Measurements from ENCODE around the gene TMEM184C. TPM values are rescaled to one million over a fixed set of nuclear protein-coding genes. Genes with fewer than 3 reads are reported as not detected.

The TMEM184C gene
- total RNA-seq, 1 experiment from 2014 or later = 43.8 TPM

GRCh38 chr4:147580396-147580795 is 36.8 kb upstream of the TMEM184C start:
- no peak overlapping the region for H4K91ac ChIP-seq (ENCODE audit: insufficient read length, low read depth, low read length)
- no peak overlapping the region for H3K18ac ChIP-seq (ENCODE audit: insufficient read length, low read depth, low read length)
- no peak overlapping the region for H3K23ac ChIP-seq (ENCODE audit: insufficient read length, low read depth, low read length)
- no peak overlapping the region for H3K4ac ChIP-seq (ENCODE audit: low read depth, low read length)
- Mint-ChIP-seq H3K27me3 (ENCODE audit: low read depth) (no peaks in the 10 kb centered on the region; the same call in 1 of the 2 replicates), H3K9me3 (peaks cover 4 to 13% of the 10 kb centered on the region in 2 experiments), H3K27ac (no peak overlapping the region), H3K4me3 (no peak overlapping the region), H3K36me3 (ENCODE audit: insufficient read depth in 1 of 3, low read depth in 3 of 3) (peaks cover 0 to 7% (median 2%) of the 10 kb centered on the region in 3 experiments; a peak in 4 of 7 replicates), H3K4me1 (peaks cover 2 to 4% of the 10 kb centered on the region in 2 experiments; a peak in 2 of 4 replicates)
- H3K4me1 ChIP-seq (ENCODE audit: insufficient read depth, low read length) = no peaks in the 10 kb centered on the region
- no peaks in the 10 kb centered on the region for H3K79me1 ChIP-seq (ENCODE audit: insufficient read depth, low read depth, low read length, poor library complexity, severe bottlenecking)
- no peak overlapping the region for H2BK5ac ChIP-seq (ENCODE audit: insufficient read length, low read length)
- H2AK5ac ChIP-seq (ENCODE audit: insufficient read length, low read length) = no peak overlapping the region
- H2BK12ac ChIP-seq (ENCODE audit: insufficient read length, low read depth, low read length) = no peak overlapping the region
- WGBS (ENCODE audit: extremely low coverage, insufficient read length, low lambda C conversion rate) = no CpG with 5 or more reads among the region's 1 CpG
- H4K5ac ChIP-seq (ENCODE audit: insufficient read length, low read depth, low read length) = no peak overlapping the region
- H3K14ac ChIP-seq (ENCODE audit: insufficient read depth, low read length) = no peak overlapping the region
- no peaks in the 10 kb centered on the region for H4K20me1 ChIP-seq (ENCODE audit: control insufficient read depth, insufficient read depth, insufficient read length)
- H2BK15ac ChIP-seq (ENCODE audit: low read depth, low read length) = no peak overlapping the region
- H3K56ac ChIP-seq (ENCODE audit: insufficient read length, low read depth, low read length) = no peak overlapping the region
- H2AFZ ChIP-seq (ENCODE audit: low read length) = no peak overlapping the region
- H3K27me3 ChIP-seq (ENCODE audit: insufficient read depth, low read length) = no peaks in the 10 kb centered on the region
- no peak overlapping the region for H3K9ac ChIP-seq (ENCODE audit: extremely low read depth, insufficient read length, low read length)
- no peak overlapping the region for H3T11ph ChIP-seq (ENCODE audit: low read length)
- no peaks in the 10 kb centered on the region for H3K79me2 ChIP-seq (ENCODE audit: insufficient read depth, low read length)
- no peaks in the 10 kb centered on the region for H3K9me3 ChIP-seq (ENCODE audit: control insufficient read depth, low read depth, low read length)
- H4K8ac ChIP-seq (replicated peaks; ENCODE audit: insufficient read length, low read depth, low read length) = no peak overlapping the region
- H3K23me2 ChIP-seq (ENCODE audit: insufficient read length, low read depth, low read length, poor library complexity, severe bottlenecking) = no peaks in the 10 kb centered on the region
- no peak overlapping the region for H3K4me2 ChIP-seq (ENCODE audit: insufficient read depth, insufficient read length, low read length)
- no peak overlapping the region for H2BK20ac ChIP-seq (ENCODE audit: low read depth, low read length, poor library complexity, severe bottlenecking)
- TF ChIP-seq CTCF (conservative IDR thresholded peaks at IDR 0.05) = no peak
- H2BK120ac ChIP-seq (ENCODE audit: low read depth, low read length, poor library complexity, severe bottlenecking) = no peak overlapping the region
- H3K27ac ChIP-seq (ENCODE audit: insufficient read length, low read depth, low read length) = no peak overlapping the region
- DNase-seq = no peak
